OCI-LY7 (cell line): ENCODE results near the gene CABYR. TPM values are rescaled to one million over a fixed set of nuclear protein-coding genes. Genes with fewer than 3 reads are reported as not detected.

Source experiments
- BruUV-seq: library from RNA; stranded (reverse); fragments of 400-500 nt; replicated peaks from 2 replicates; lab custom pipeline; 2021; lab: Mats Ljungman, UMichigan
- CTCF ChIA-PET: fragments of 300-600 bp; sonication (Branson Sonifier 250); formaldehyde crosslinking; loops from one replicate; lab custom pipeline; 2022; ENCODE audit warnings: antibody characterized with exemption; ENCODE audit not compliant: unreplicated experiment; lab: Charles Lee
- POLR2A ChIA-PET: fragments of 300-600 bp; sonication (Branson Sonifier 250); formaldehyde crosslinking; loops from one replicate; lab custom pipeline; 2022; ENCODE audit warnings: antibody characterized with exemption; lab: Charles Lee
- DNase-seq: peaks from one replicate; pipeline ENCODE4 v3.0.0-alpha.2; 2015; ENCODE audit warnings: low spot score
- H2AFZ ChIP-seq: fragments of 200-600 bp; sonication (generic), shearing (Covaris generic); 2 replicates; pipeline ENCODE4 v1.6.1; 2014; ENCODE audit warnings: mild to moderate bottlenecking, antibody characterized with exemption, low read length, moderate library complexity
- H3K27ac ChIP-seq: fragments of 200-600 bp; sonication (generic); 2 replicates; pipeline ENCODE4 v1.5.1; 2014; ENCODE audit warnings: mixed run types, low read depth, mild to moderate bottlenecking, moderate library complexity, low read length, inconsistent platforms; ENCODE audit not compliant: poor library complexity, severe bottlenecking
- H3K36me3 ChIP-seq: fragments of 200-600 bp; sonication (generic); 2 replicates; pipeline ENCODE4 v1.6.1; 2014; ENCODE audit warnings: mild to moderate bottlenecking, antibody characterized with exemption, low read length, moderate library complexity, mixed read lengths; ENCODE audit not compliant: insufficient read depth
- H3K4me1 ChIP-seq: fragments of 200-600 bp; sonication (generic); 2 replicates; pipeline ENCODE4 v1.5.1; 2014; ENCODE audit warnings: mild to moderate bottlenecking, low read length; ENCODE audit not compliant: insufficient read depth, poor library complexity, severe bottlenecking
- H3K4me2 ChIP-seq: fragments of 200-600 bp; sonication (generic); 2 replicates; pipeline ENCODE4 v1.6.1; 2014; ENCODE audit warnings: mild to moderate bottlenecking, low read length
- H3K4me3 ChIP-seq: fragments of 200-600 bp; sonication (generic); 2 replicates; pipeline ENCODE4 v1.5.1; 2014; ENCODE audit warnings: mild to moderate bottlenecking, low read depth, low read length; ENCODE audit not compliant: poor library complexity, severe bottlenecking
- H3K79me2 ChIP-seq: fragments of 200-600 bp; sonication (generic); 2 replicates; pipeline ENCODE4 v1.6.1; 2016; ENCODE audit warnings: low read depth, mild to moderate bottlenecking, low read length, moderate library complexity, mixed read lengths; ENCODE audit not compliant: insufficient read depth
- H3K9me2 ChIP-seq: fragments of 200-600 bp; sonication (generic); 2 replicates; pipeline ENCODE4 v1.6.1; 2016; ENCODE audit warnings: mild to moderate bottlenecking, low read length, mixed read lengths; ENCODE audit not compliant: insufficient read depth
- H3K9me3 ChIP-seq: fragments of 200-600 bp; sonication (generic); 2 replicates; pipeline ENCODE4 v1.6.1; 2014; ENCODE audit warnings: mild to moderate bottlenecking, mixed run types, low read length, mixed read lengths
- H4K20me1 ChIP-seq: fragments of 200-600 bp; sonication (generic); 2 replicates; pipeline ENCODE4 v1.6.1; 2014; ENCODE audit warnings: mild to moderate bottlenecking, antibody characterized with exemption, low read length, moderate library complexity, mixed read lengths; ENCODE audit not compliant: insufficient read depth
- EZH2phosphoT487 ChIP-seq: fragments of 200-600 bp; sonication (generic); IDR thresholded peaks from 2 replicates; pipeline ENCODE4 v1.6.1; 2018; ENCODE audit warnings: low read depth, borderline replicate concordance, mild to moderate bottlenecking, mixed run types, antibody characterized with exemption, low read length, moderate library complexity, mixed read lengths
- intact Hi-C: fragments of 100-400 bp; cut with micrococcal nuclease; formaldehyde crosslinking; loops from one replicate; pipeline ENCODE4 v1.10.0; 2022; ENCODE audit not compliant: unreplicated experiment
- total RNA-seq, 2 experiments: library from RNA; depleted of rRNA in 1 of 2; stranded (reverse); fragments of >200 nt in 1 of 2; shearing (Covaris generic) in 1 of 2; gene quantifications; 2 replicates each; pipeline ENCODE4 v1.2.3, GENCODE V29; 2014 to 2022
- TF ChIP-seq, protein P1 (sequence below): fragments of 200-600 bp; sonication (generic); conservative IDR thresholded peaks from 2 replicates; pipeline ENCODE4 v1.5.1; 2014; ENCODE audit warnings: mild to moderate bottlenecking, antibody characterized with exemption, low read length, moderate library complexity, mixed read lengths

Gene CABYR
- total RNA-seq, 2 experiments from 2014 or later, result not detected

DNA sequence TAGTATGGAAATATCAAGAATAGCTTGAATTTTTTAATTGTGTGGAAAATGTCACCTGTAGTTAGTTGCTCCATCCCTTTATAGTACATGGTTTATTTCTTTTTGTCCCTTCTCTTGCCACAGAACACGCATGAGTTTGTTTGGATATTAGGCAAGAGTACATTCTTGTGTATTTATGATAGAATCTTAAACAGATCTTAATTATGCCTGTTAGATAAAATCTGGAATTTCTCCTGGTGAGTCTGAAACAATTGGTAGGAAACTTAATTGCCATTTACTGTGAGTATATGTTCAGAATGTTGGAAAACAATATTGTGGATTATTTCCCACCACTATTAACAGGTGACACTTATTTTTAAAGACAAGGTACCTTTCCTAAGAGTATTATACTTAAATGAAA is 30.2 kb upstream of the CABYR start:
- Histone ChIP-seq H3K4me1 (peaks cover 5% of the 10 kb centered on the region), H3K9me2 (no peaks in the 10 kb centered on the region), H2AFZ (no peak overlapping the region), H3K4me2 (no peak overlapping the region), H3K79me2 (no peaks in the 10 kb centered on the region), H3K36me3 (peaks cover 4% of the 10 kb centered on the region; the same call in 1 of the 2 replicates), H3K9me3 (no peaks in the 10 kb centered on the region), H4K20me1 (no peaks in the 10 kb centered on the region), H3K4me3 (no peak overlapping the region), H3K27ac (no peak overlapping the region)
- BruUV-seq, result no TSS peak
- POLR2A ChIA-PET, result interaction anchor here (0.7 to 1.8 kb wide), 4 partner anchors 14 to 189 kb away, joined by 4 to 6 read pairs (median 5); no protein-coding TSS in a partner anchor
- no peak for DNase-seq
- CTCF ChIA-PET, result no interaction called here
- intact Hi-C loops, result loop anchor here (5.0 kb wide), 2 partner anchors 51 to 186 kb away; no protein-coding TSS in a partner anchor
- no peak for TF ChIP-seq EZH2phosphoT487
- TF ChIP-seq, protein P1, sequence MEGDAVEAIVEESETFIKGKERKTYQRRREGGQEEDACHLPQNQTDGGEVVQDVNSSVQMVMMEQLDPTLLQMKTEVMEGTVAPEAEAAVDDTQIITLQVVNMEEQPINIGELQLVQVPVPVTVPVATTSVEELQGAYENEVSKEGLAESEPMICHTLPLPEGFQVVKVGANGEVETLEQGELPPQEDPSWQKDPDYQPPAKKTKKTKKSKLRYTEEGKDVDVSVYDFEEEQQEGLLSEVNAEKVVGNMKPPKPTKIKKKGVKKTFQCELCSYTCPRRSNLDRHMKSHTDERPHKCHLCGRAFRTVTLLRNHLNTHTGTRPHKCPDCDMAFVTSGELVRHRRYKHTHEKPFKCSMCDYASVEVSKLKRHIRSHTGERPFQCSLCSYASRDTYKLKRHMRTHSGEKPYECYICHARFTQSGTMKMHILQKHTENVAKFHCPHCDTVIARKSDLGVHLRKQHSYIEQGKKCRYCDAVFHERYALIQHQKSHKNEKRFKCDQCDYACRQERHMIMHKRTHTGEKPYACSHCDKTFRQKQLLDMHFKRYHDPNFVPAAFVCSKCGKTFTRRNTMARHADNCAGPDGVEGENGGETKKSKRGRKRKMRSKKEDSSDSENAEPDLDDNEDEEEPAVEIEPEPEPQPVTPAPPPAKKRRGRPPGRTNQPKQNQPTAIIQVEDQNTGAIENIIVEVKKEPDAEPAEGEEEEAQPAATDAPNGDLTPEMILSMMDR, result no peak

DNA sequence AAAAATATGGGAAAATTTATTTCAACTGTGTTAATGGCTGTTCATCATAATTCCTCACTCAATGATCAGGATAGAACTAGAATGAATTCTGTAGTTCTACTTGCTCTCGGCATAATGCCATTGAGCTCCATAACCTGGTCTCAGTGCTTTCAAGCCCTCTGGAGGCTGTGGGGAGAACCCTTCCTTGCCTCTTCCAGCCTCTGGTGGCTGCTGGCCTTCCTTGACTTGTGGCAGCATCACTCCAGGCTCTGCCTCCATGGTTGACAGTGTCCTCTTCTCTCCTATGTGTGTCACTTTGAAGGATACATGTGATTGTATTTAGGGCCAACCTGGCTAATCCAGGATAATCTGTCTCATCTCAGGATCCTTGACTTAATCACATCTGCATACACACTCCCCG is 26.9 kb upstream of the CABYR start:
- ChIA-PET POLR2A (interaction anchor here (0.6 to 0.7 kb wide), 2 partner anchors 114 to 240 kb away, joined by 3 read pairs; no protein-coding TSS in a partner anchor), CTCF (no interaction called here)
- Histone ChIP-seq H3K4me1 (peaks cover 5% of the 10 kb centered on the region), H3K4me2 (no peak overlapping the region), H4K20me1 (no peaks in the 10 kb centered on the region), H3K9me2 (no peaks in the 10 kb centered on the region), H3K36me3 (peaks cover 10% of the 10 kb centered on the region; the same call in 1 of the 2 replicates), H3K79me2 (no peaks in the 10 kb centered on the region), H3K27ac (no peak overlapping the region), H3K9me3 (no peaks in the 10 kb centered on the region), H2AFZ (no peak overlapping the region), H3K4me3 (no peak overlapping the region)
- intact Hi-C loops, result no loop called here
- DNase-seq, result no peak
- TF ChIP-seq, protein P1, result no peak
- no peak for TF ChIP-seq EZH2phosphoT487
- no TSS peak for BruUV-seq

GRCh38 chr18:24112464-24112863 is 26.4 kb upstream of the CABYR start:
- H3K4me2 ChIP-seq, result no peak overlapping the region
- intact Hi-C loops, result no loop called here
- peaks cover 10% of the 10 kb centered on the region; the same call in 1 of the 2 replicates for H3K36me3 ChIP-seq
- POLR2A ChIA-PET, result no interaction called here
- DNase-seq, result no peak
- BruUV-seq, result no TSS peak
- TF ChIP-seq, protein P1, result no peak
- no peak for TF ChIP-seq EZH2phosphoT487
- peaks cover 5% of the 10 kb centered on the region for H3K4me1 ChIP-seq
- no peak overlapping the region for H2AFZ ChIP-seq
- H3K79me2 ChIP-seq, result no peaks in the 10 kb centered on the region
- no peaks in the 10 kb centered on the region for H3K9me2 ChIP-seq
- no peaks in the 10 kb centered on the region for H3K9me3 ChIP-seq
- CTCF ChIA-PET, result no interaction called here
- no peak overlapping the region for H3K27ac ChIP-seq
- H3K4me3 ChIP-seq, result no peak overlapping the region
- H4K20me1 ChIP-seq, result no peaks in the 10 kb centered on the region
